H9 (cell line): ENCODE measurements around the gene VPS39. TPM values are rescaled to one million over a fixed set of nuclear protein-coding genes. Genes with fewer than 3 reads are reported as not detected.

Source experiments
- DNase-seq: peaks from one replicate; pipeline ENCODE4 v3.0.0-alpha.2; 2017
- H2AFZ ChIP-seq: one replicate; pipeline ENCODE4 v1.6.1; 2013; ENCODE audit warnings: mild to moderate bottlenecking, low read length, control low read depth, moderate library complexity
- H2AK5ac ChIP-seq: 2 replicates; pipeline ENCODE4 v1.6.1; 2013; ENCODE audit warnings: low read length, control low read depth, mixed read lengths; ENCODE audit not compliant: insufficient read length
- H2BK120ac ChIP-seq: one replicate; pipeline ENCODE4 v1.6.1; 2013; ENCODE audit warnings: low read depth, mild to moderate bottlenecking, low read length, control low read depth, inconsistent platforms; ENCODE audit not compliant: poor library complexity, severe bottlenecking
- H2BK12ac ChIP-seq: 2 replicates; pipeline ENCODE4 v1.6.1; 2013; ENCODE audit warnings: low read length, control low read depth, mixed read lengths, low read depth; ENCODE audit not compliant: insufficient read length
- H2BK15ac ChIP-seq: 2 replicates; pipeline ENCODE4 v1.6.1; 2013; ENCODE audit warnings: low read depth, low read length, control low read depth
- H2BK20ac ChIP-seq: one replicate; pipeline ENCODE4 v1.6.1; 2013; ENCODE audit warnings: low read depth, mild to moderate bottlenecking, low read length, control low read depth, inconsistent platforms; ENCODE audit not compliant: poor library complexity, severe bottlenecking
- H2BK5ac ChIP-seq: 2 replicates; pipeline ENCODE4 v1.6.1; 2013; ENCODE audit warnings: low read length, control low read depth, mixed read lengths; ENCODE audit not compliant: insufficient read length
- H3K14ac ChIP-seq: 2 replicates; pipeline ENCODE4 v1.6.1; 2013; ENCODE audit warnings: low read length, control low read depth; ENCODE audit not compliant: insufficient read depth
- H3K18ac ChIP-seq: 2 replicates; pipeline ENCODE4 v1.6.1; 2013; ENCODE audit warnings: low read depth, mild to moderate bottlenecking, mixed read lengths, low read length, control low read depth; ENCODE audit not compliant: insufficient read length
- H3K23ac ChIP-seq: 2 replicates; pipeline ENCODE4 v1.6.1; 2013; ENCODE audit warnings: low read length, control low read depth, mixed read lengths, low read depth; ENCODE audit not compliant: insufficient read length
- H3K23me2 ChIP-seq: 2 replicates; pipeline ENCODE4 v1.6.1; 2013; ENCODE audit warnings: low read depth, mild to moderate bottlenecking, mixed read lengths, low read length, control low read depth; ENCODE audit not compliant: insufficient read length, poor library complexity, severe bottlenecking
- H3K27ac ChIP-seq: 2 replicates; pipeline ENCODE4 v1.5.1; 2013; ENCODE audit warnings: low read length, control low read depth, mixed read lengths, low read depth; ENCODE audit not compliant: insufficient read length
- H3K27me3 ChIP-seq: 2 replicates; pipeline ENCODE4 v1.6.1; 2013; ENCODE audit warnings: low read length, control low read depth, inconsistent platforms; ENCODE audit not compliant: insufficient read depth
- H3K4ac ChIP-seq: 2 replicates; pipeline ENCODE4 v1.6.1; 2013; ENCODE audit warnings: low read depth, mild to moderate bottlenecking, control low read depth, inconsistent platforms, low read length, moderate library complexity
- H3K4me1 ChIP-seq: 2 replicates; pipeline ENCODE4 v1.6.1; 2013; ENCODE audit warnings: low read length, control low read depth, inconsistent platforms; ENCODE audit not compliant: insufficient read depth
- H3K4me2 ChIP-seq: 2 replicates; pipeline ENCODE4 v1.6.1; 2013; ENCODE audit warnings: low read length, control low read depth, mixed read lengths; ENCODE audit not compliant: insufficient read length, insufficient read depth
- H3K56ac ChIP-seq: 2 replicates; pipeline ENCODE4 v1.6.1; 2013; ENCODE audit warnings: low read depth, mild to moderate bottlenecking, mixed read lengths, low read length, control low read depth; ENCODE audit not compliant: insufficient read length
- H3K79me1 ChIP-seq: 2 replicates; pipeline ENCODE4 v1.6.1; 2013; ENCODE audit warnings: low read depth, mild to moderate bottlenecking, moderate library complexity, low read length, control low read depth, inconsistent platforms; ENCODE audit not compliant: insufficient read depth, poor library complexity, severe bottlenecking
- H3K79me2 ChIP-seq: 2 replicates; pipeline ENCODE4 v1.6.1; 2013; ENCODE audit warnings: low read length, control low read depth, inconsistent platforms; ENCODE audit not compliant: insufficient read depth
- H3K9ac ChIP-seq: 2 replicates; pipeline ENCODE4 v1.6.1; 2013; ENCODE audit warnings: low read length, control low read depth, mixed read lengths; ENCODE audit not compliant: insufficient read length; ENCODE audit errors: extremely low read depth
- H3K9me3 ChIP-seq: one replicate; pipeline ENCODE4 v1.6.1; 2013; ENCODE audit warnings: low read depth, low read length, inconsistent platforms; ENCODE audit not compliant: control insufficient read depth
- H3T11ph ChIP-seq: one replicate; pipeline ENCODE4 v1.6.1; 2013; ENCODE audit warnings: mild to moderate bottlenecking, low read length, control low read depth, inconsistent platforms
- H4K20me1 ChIP-seq: one replicate; pipeline ENCODE4 v1.6.1; 2013; ENCODE audit not compliant: control insufficient read depth, insufficient read length, insufficient read depth
- H4K5ac ChIP-seq: 2 replicates; pipeline ENCODE4 v1.6.1; 2013; ENCODE audit warnings: low read depth, mild to moderate bottlenecking, mixed read lengths, low read length, control low read depth; ENCODE audit not compliant: insufficient read length
- H4K8ac ChIP-seq: replicated peaks from 2 replicates; pipeline ENCODE4 v1.6.1; 2013; ENCODE audit warnings: low read length, control low read depth, mixed read lengths, low read depth; ENCODE audit not compliant: insufficient read length
- H4K91ac ChIP-seq: 2 replicates; pipeline ENCODE4 v1.6.1; 2013; ENCODE audit warnings: low read depth, mild to moderate bottlenecking, moderate library complexity, mixed read lengths, low read length, control low read depth; ENCODE audit not compliant: insufficient read length
- H3K27ac Mint-ChIP-seq, 3 experiments: 2 replicates in 2 of 3; 3 replicates in 1 of 3; pipeline ENCODE4 v1.8.0; 2020 to 2021; ENCODE audit warnings: mixed read lengths in 3 of 3, mild to moderate bottlenecking in 1 of 3, moderate library complexity in 1 of 3
- H3K27me3 Mint-ChIP-seq: 2 replicates; pipeline ENCODE4 v1.8.0; 2021; ENCODE audit warnings: low read depth, mild to moderate bottlenecking, moderate library complexity, mixed read lengths
- H3K36me3 Mint-ChIP-seq, 3 experiments: 2 replicates in 2 of 3; 3 replicates in 1 of 3; pipeline ENCODE4 v1.8.0; 2020 to 2021; ENCODE audit warnings: low read depth in 3 of 3, mixed read lengths in 3 of 3; ENCODE audit not compliant: insufficient read depth in 1 of 3
- H3K4me1 Mint-ChIP-seq, 2 experiments: 2 replicates each; pipeline ENCODE4 v1.8.0; 2020; ENCODE audit warnings: mixed read lengths in 2 of 2
- H3K4me3 Mint-ChIP-seq, 2 experiments: 2 replicates in 1 of 2; 3 replicates in 1 of 2; pipeline ENCODE4 v1.8.0; 2020 to 2021; ENCODE audit warnings: mild to moderate bottlenecking in 2 of 2, mixed read lengths in 2 of 2, moderate library complexity in 1 of 2
- H3K9me3 Mint-ChIP-seq, 2 experiments: 2 replicates in 1 of 2; 3 replicates in 1 of 2; pipeline ENCODE4 v1.8.0; 2020; ENCODE audit warnings: mild to moderate bottlenecking in 2 of 2, mixed read lengths in 2 of 2, moderate library complexity in 1 of 2
- WGBS: extraction: QIAGEN DNeasy Blood & Tissue Kit; methylation state at CpG from one replicate; pipeline ENCODE4 v1.1.7; 2013; ENCODE audit warnings: missing lambda C conversion rate, low lambda C conversion rate, mixed read lengths; ENCODE audit not compliant: insufficient read length; ENCODE audit errors: extremely low coverage; 5-methylcytosine and 5-hydroxymethylcytosine counted together
- total RNA-seq: library from RNA; stranded (reverse); gene quantifications from 2 replicates; pipeline ENCODE4 v1.2.1, GENCODE V29; 2021
- TF ChIP-seq, protein P1 (sequence below): fragments of 200-600 bp; sonication (generic); conservative IDR thresholded peaks from 3 replicates; pipeline ENCODE4 v1.8.0; 2021; ENCODE audit warnings: antibody characterized with exemption, mild to moderate bottlenecking

The VPS39 gene
- total RNA-seq, 1 experiment from 2014 or later = 48.6 TPM

DNA sequence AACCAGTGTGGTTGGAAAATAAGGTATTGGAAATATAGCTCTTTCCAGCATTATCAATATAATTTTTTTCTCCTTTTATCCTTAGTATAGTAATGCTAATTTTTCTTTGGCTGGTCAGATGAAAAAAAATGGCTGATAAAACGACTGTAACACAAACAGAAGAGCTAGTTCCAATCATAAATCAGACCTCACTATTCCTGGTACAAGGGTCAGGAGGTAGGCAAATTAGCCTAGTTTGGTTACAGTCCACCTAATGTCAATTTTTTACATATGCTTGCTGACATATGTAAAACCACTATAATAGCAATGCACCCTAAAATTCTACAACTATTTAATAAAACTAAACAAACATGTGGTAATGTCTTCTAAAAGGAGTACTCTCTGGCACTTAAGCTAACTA is 19.9 kb upstream of the VPS39 start:
- no peak overlapping the region for H3K14ac ChIP-seq
- H2AK5ac ChIP-seq = no peak overlapping the region
- no peaks in the 10 kb centered on the region for H3K79me2 ChIP-seq
- Mint-ChIP-seq H3K36me3 (peaks cover 10 to 80% (median 54%) of the 10 kb centered on the region in 3 experiments; a peak in 5 of 7 replicates), H3K4me1 (no peaks in the 10 kb centered on the region), H3K27me3 (no peaks in the 10 kb centered on the region), H3K4me3 (no peak overlapping the region), H3K9me3 (no peaks in the 10 kb centered on the region), H3K27ac (no peak overlapping the region)
- no peak overlapping the region for H2BK20ac ChIP-seq
- no peaks in the 10 kb centered on the region for H4K20me1 ChIP-seq
- no peak overlapping the region for H3K9ac ChIP-seq
- H3K23me2 ChIP-seq = no peaks in the 10 kb centered on the region
- H3K18ac ChIP-seq = no peak overlapping the region
- H4K8ac ChIP-seq = no peak overlapping the region
- no peak overlapping the region for H3K27ac ChIP-seq
- H2BK15ac ChIP-seq = no peak overlapping the region
- no peak overlapping the region for H2BK12ac ChIP-seq
- H2AFZ ChIP-seq = no peak overlapping the region
- no peak overlapping the region for H3K23ac ChIP-seq
- H3K4me1 ChIP-seq = no peaks in the 10 kb centered on the region
- H3K4me2 ChIP-seq = no peak overlapping the region
- TF ChIP-seq, protein P1, sequence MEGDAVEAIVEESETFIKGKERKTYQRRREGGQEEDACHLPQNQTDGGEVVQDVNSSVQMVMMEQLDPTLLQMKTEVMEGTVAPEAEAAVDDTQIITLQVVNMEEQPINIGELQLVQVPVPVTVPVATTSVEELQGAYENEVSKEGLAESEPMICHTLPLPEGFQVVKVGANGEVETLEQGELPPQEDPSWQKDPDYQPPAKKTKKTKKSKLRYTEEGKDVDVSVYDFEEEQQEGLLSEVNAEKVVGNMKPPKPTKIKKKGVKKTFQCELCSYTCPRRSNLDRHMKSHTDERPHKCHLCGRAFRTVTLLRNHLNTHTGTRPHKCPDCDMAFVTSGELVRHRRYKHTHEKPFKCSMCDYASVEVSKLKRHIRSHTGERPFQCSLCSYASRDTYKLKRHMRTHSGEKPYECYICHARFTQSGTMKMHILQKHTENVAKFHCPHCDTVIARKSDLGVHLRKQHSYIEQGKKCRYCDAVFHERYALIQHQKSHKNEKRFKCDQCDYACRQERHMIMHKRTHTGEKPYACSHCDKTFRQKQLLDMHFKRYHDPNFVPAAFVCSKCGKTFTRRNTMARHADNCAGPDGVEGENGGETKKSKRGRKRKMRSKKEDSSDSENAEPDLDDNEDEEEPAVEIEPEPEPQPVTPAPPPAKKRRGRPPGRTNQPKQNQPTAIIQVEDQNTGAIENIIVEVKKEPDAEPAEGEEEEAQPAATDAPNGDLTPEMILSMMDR = no peak
- H3T11ph ChIP-seq = no peak overlapping the region
- no peaks in the 10 kb centered on the region for H3K27me3 ChIP-seq
- no peak for DNase-seq
- no peaks in the 10 kb centered on the region for H3K9me3 ChIP-seq
- no peak overlapping the region for H4K91ac ChIP-seq
- no peak overlapping the region for H2BK120ac ChIP-seq
- no CpG with 5 or more reads among the region's 1 CpG for WGBS
- no peaks in the 10 kb centered on the region for H3K79me1 ChIP-seq
- no peak overlapping the region for H3K4ac ChIP-seq
- H4K5ac ChIP-seq = no peak overlapping the region
- no peak overlapping the region for H3K56ac ChIP-seq
- no peak overlapping the region for H2BK5ac ChIP-seq
